Measurements from ENCODE around the gene GDPGP1. TPM values are rescaled to one million over a fixed set of nuclear protein-coding genes. Genes with fewer than 3 reads are reported as not detected.

The GDPGP1 gene
- total RNA-seq, 1 experiment from 2014 or later, result 5.1 TPM

- Histone ChIP-seq H3K36me3 (ENCODE audit: control insufficient read depth, insufficient read depth, low read length) (no peaks in the 10 kb centered on the region), H3K9me3 (no peaks in the 10 kb centered on the region), H3K27me3 (replicated peaks; ENCODE audit: control insufficient read depth, insufficient read depth, low read length) (no peaks in the 10 kb centered on the region), H3K4me1 (peaks cover 10% of the 10 kb centered on the region; the same call in 1 of the 2 replicates), H3K4me3 (ENCODE audit: low read depth, low read length) (no peak overlapping the region)
- CTCF ChIA-PET, result no interaction called here
- no peaks in the 10 kb centered on the region for H3K36me3 Mint-ChIP-seq (ENCODE audit: insufficient read depth, unreplicated experiment)
- no peak for DNase-seq
- no peak overlapping the region for H3K4me3 Mint-ChIP-seq (ENCODE audit: unreplicated experiment)
- no peaks in the 10 kb centered on the region for H3K27me3 Mint-ChIP-seq (ENCODE audit: insufficient read depth, unreplicated experiment)
- no peak for TF ChIP-seq CTCF (IDR thresholded peaks at IDR 0.05; ENCODE audit: insufficient read depth in 1 of 2, low read depth in 1 of 2, low read length in 1 of 2, severe bottlenecking in 1 of 2, unreplicated experiment in 1 of 2)
- BruUV-seq (replicated peaks), result no TSS peak
- intact Hi-C loops (cut with micrococcal nuclease; ENCODE audit: unreplicated experiment), result no loop called here
- H3K9me3 Mint-ChIP-seq (ENCODE audit: unreplicated experiment), result no peaks in the 10 kb centered on the region
- H3K4me1 Mint-ChIP-seq (ENCODE audit: low read depth, unreplicated experiment), result no peaks in the 10 kb centered on the region
- POLR2A ChIA-PET, result no interaction called here
- H3K27ac Mint-ChIP-seq (ENCODE audit: unreplicated experiment), result no peak overlapping the region
These were observed 23.0 kb upstream of the GDPGP1 start for GRCh38 chr15:90211009-90211408.

- DNase-seq, result no peak
- Histone ChIP-seq H3K9me3 (no peaks in the 10 kb centered on the region), H3K4me1 (peaks cover 10% of the 10 kb centered on the region; the same call in 1 of the 2 replicates), H3K4me3 (ENCODE audit: low read depth, low read length) (no peak overlapping the region), H3K27me3 (replicated peaks; ENCODE audit: control insufficient read depth, insufficient read depth, low read length) (no peaks in the 10 kb centered on the region), H3K36me3 (ENCODE audit: control insufficient read depth, insufficient read depth, low read length) (no peaks in the 10 kb centered on the region)
- TF ChIP-seq CTCF (IDR thresholded peaks at IDR 0.05; ENCODE audit: insufficient read depth in 1 of 2, low read depth in 1 of 2, low read length in 1 of 2, severe bottlenecking in 1 of 2, unreplicated experiment in 1 of 2), result no peak
- intact Hi-C loops (cut with micrococcal nuclease; ENCODE audit: unreplicated experiment), result no loop called here
- Mint-ChIP-seq H3K4me1 (ENCODE audit: low read depth, unreplicated experiment) (no peaks in the 10 kb centered on the region), H3K9me3 (ENCODE audit: unreplicated experiment) (no peaks in the 10 kb centered on the region), H3K36me3 (ENCODE audit: insufficient read depth, unreplicated experiment) (no peaks in the 10 kb centered on the region), H3K27me3 (ENCODE audit: insufficient read depth, unreplicated experiment) (no peaks in the 10 kb centered on the region), H3K4me3 (ENCODE audit: unreplicated experiment) (no peak overlapping the region), H3K27ac (ENCODE audit: unreplicated experiment) (no peak overlapping the region)
- BruUV-seq (replicated peaks), result no TSS peak
- POLR2A ChIA-PET, result no interaction called here
- CTCF ChIA-PET, result no interaction called here
These were observed 22.4 kb upstream of the GDPGP1 start for GRCh38 chr15:90211440-90212143.

- Mint-ChIP-seq H3K27ac (ENCODE audit: unreplicated experiment) (no peak overlapping the region), H3K4me3 (ENCODE audit: unreplicated experiment) (no peak overlapping the region), H3K36me3 (ENCODE audit: insufficient read depth, unreplicated experiment) (no peaks in the 10 kb centered on the region), H3K9me3 (ENCODE audit: unreplicated experiment) (no peaks in the 10 kb centered on the region), H3K27me3 (ENCODE audit: insufficient read depth, unreplicated experiment) (no peaks in the 10 kb centered on the region), H3K4me1 (ENCODE audit: low read depth, unreplicated experiment) (no peaks in the 10 kb centered on the region)
- Histone ChIP-seq H3K4me1 (peaks cover 10% of the 10 kb centered on the region; the same call in 1 of the 2 replicates), H3K4me3 (ENCODE audit: low read depth, low read length) (no peak overlapping the region), H3K36me3 (ENCODE audit: control insufficient read depth, insufficient read depth, low read length) (no peaks in the 10 kb centered on the region), H3K27me3 (replicated peaks; ENCODE audit: control insufficient read depth, insufficient read depth, low read length) (no peaks in the 10 kb centered on the region), H3K9me3 (no peaks in the 10 kb centered on the region)
- no TSS peak for BruUV-seq (replicated peaks)
- intact Hi-C loops (cut with micrococcal nuclease; ENCODE audit: unreplicated experiment), result no loop called here
- DNase-seq, result no peak
- TF ChIP-seq CTCF (IDR thresholded peaks at IDR 0.05; ENCODE audit: insufficient read depth in 1 of 2, low read depth in 1 of 2, low read length in 1 of 2, severe bottlenecking in 1 of 2, unreplicated experiment in 1 of 2), result no peak
- ChIA-PET CTCF (no interaction called here), POLR2A (no interaction called here)
These were observed 21.5 kb upstream of the GDPGP1 start for GRCh38 chr15:90212221-90213098.
